ENCODE measurements around the gene CITED4. TPM values are rescaled to one million over a fixed set of nuclear protein-coding genes. Genes with fewer than 3 reads are reported as not detected.

Gene CITED4
- total RNA-seq, 3 donors from 2014 or later: 12.2 to 136 (median 26.9) TPM

DNA sequence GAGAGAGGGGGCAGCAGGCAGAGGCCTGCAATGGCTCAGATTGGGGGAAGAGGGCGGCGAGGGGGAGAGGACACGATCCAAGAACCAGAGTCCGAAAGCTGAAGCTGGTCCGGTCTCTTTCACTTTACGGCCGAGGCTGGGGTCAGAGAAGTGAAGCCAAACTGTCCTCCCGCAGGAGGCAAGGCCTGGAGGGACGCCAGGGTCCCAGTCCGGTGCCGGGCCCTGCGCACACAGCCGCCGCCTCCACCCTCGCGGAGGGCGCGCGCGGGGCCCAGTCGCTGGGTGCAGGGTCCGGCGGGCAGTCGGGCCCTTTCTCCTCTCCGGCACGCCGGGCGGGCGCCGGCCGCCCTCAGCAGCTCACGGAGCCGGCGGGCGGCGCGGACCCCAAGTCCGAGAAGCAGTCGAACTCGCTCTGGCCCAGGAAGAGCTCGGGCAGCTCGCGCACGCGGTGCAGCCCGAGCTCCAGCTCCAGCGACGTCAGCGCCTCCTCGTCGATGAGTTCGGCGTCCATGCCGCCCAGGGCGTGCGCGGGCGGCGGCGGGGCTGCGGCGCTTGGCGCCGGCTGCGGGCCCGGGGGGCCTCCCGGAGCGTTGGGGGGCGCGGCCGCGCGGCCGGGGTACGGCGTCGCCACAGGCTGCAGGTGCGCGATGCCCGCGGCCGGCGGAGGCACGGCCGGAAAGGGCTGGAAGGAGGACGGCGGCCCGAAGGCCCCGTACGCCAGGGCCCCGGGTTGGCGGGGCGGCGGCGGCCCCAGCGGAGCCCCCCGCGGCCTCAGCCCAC, 749 bp downstream of the CITED4 start:
- intact Hi-C loops (cut with DNase I; ENCODE audit: low total_unique reads): no loop called here
- peak overlapping the region; percentile 91 to 95 for H3K27ac ChIP-seq

DNA sequence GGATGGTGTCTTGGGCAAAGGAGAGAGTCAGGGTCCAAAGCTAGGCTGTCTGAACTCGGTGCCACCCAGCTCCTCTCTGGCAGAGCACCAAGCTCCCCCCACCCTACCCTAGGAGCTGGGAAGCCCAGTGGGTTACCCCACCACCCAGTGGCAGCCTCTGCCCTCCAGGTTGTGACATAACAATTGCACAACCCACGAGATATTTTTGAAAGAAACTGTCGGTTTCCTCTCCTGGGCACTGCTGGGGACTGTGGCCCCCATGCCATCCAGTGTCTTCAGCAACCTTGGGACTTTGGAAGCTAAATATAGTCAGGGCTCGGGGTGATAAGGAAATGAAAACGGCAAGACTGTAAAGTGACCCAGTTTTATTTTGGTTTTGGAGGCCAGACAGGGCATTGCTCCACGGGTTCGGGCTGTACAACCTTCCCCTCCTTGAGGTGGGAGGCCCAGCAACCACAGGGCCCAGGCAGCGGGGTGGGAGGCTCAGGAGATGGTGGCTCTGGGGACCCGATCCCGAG, 1.4 kb downstream of the CITED4 start:
- TF ChIP-seq, protein P1, sequence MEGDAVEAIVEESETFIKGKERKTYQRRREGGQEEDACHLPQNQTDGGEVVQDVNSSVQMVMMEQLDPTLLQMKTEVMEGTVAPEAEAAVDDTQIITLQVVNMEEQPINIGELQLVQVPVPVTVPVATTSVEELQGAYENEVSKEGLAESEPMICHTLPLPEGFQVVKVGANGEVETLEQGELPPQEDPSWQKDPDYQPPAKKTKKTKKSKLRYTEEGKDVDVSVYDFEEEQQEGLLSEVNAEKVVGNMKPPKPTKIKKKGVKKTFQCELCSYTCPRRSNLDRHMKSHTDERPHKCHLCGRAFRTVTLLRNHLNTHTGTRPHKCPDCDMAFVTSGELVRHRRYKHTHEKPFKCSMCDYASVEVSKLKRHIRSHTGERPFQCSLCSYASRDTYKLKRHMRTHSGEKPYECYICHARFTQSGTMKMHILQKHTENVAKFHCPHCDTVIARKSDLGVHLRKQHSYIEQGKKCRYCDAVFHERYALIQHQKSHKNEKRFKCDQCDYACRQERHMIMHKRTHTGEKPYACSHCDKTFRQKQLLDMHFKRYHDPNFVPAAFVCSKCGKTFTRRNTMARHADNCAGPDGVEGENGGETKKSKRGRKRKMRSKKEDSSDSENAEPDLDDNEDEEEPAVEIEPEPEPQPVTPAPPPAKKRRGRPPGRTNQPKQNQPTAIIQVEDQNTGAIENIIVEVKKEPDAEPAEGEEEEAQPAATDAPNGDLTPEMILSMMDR (IDR thresholded peaks at IDR 0.05): peak in 1 of 3 donors; percentile 16
- TF ChIP-seq POLR2AphosphoS5 (IDR thresholded peaks at IDR 0.05): no peak
- intact Hi-C loops (cut with DNase I; ENCODE audit: low total_unique reads): no loop called here
- Histone ChIP-seq H3K4me3 (peak overlapping the region; percentile 61 to 93 (median 88)), H3K27me3 (no peaks in the 10 kb centered on the region), H3K36me3 (no peaks in the 10 kb centered on the region), H3K4me1 (peaks cover 0 to 5% of the 10 kb centered on the region in 2 donors), H3K27ac (peak overlapping the region; percentile 91 to 95), H3K9me3 (no peaks in the 10 kb centered on the region)
- peak in 1 of 2 donors; percentile 41 for DNase-seq (ENCODE audit: low spot score in 2 of 2)

More for the DNA sequence above, 749 bp downstream of the CITED4 start:
- no peak for DNase-seq (ENCODE audit: low spot score in 2 of 2)
- TF ChIP-seq, protein P1 (IDR thresholded peaks at IDR 0.05): no peak
- no peak for TF ChIP-seq POLR2A (IDR thresholded peaks at IDR 0.05)
- TF ChIP-seq POLR2AphosphoS5 (IDR thresholded peaks at IDR 0.05): no peak
- Histone ChIP-seq H3K9me3 (no peaks in the 10 kb centered on the region), H3K36me3 (no peaks in the 10 kb centered on the region), H3K4me3 (peak overlapping the region; percentile 61 to 93 (median 88)), H3K4me1 (peaks cover 0 to 5% of the 10 kb centered on the region in 2 donors), H3K27me3 (no peaks in the 10 kb centered on the region)

DNA sequence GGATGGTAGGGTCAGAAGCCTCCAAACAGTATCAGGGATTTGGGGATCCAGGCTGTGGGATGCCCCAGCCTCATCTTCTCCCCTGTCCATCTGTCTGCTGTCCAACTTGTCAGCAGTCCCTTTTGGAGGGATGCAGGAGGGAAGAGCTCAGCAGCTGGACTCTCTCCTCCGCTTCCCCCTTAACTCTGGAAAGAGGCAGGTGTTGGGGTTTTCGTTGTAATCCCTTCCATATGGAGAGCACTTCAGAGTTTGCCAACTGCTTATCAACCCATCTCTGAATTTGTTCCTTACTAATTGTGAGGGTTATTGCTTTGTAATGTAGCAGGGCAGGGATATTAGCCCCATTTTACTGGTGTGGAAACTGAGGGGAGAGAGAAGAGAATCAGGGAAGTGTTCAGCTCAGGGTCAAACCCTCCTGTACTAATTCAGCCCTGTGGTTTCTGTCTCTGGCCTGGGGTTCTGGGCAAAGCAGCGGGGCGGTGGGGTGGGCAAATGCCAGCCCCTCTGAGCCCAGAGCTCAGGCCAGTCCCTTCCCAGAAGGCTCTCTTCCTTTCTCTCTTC, 3.2 kb downstream of the CITED4 start:
- intact Hi-C loops (cut with DNase I; ENCODE audit: low total_unique reads): no loop called here
- Histone ChIP-seq H3K9me3 (no peaks in the 10 kb centered on the region), H3K4me3 (peak overlapping the region in 1 of 3 donors; percentile 93)

DNA sequence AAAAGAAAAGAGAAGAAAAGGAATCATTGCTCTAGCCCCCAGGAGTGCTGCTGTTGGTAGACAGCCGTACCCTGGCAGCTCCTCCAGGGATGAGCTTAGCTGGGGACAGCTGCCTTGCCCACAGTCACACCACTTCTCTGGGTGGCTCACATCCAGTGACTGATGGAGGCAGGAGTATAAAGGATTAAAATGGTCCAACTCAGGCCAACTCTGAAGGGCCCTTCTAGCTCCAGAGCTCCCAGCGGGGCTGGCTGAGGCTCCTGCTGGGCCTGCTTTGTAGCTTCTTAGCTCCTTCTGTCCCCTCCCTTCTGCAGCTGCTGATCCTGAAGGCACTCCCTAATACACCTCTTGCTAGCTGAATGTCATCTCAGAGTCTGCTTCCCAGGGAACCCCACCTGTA, 4.4 kb downstream of the CITED4 start:
- Histone ChIP-seq H3K4me1 (peaks cover 0 to 4% of the 10 kb centered on the region in 2 donors), H3K27ac (peak overlapping the region in 1 of 2 donors; percentile 22), H3K27me3 (no peaks in the 10 kb centered on the region), H3K36me3 (no peaks in the 10 kb centered on the region), H3K9me3 (no peaks in the 10 kb centered on the region), H3K4me3 (no peak overlapping the region)
- intact Hi-C loops (cut with DNase I; ENCODE audit: low total_unique reads): no loop called here
- no peak for DNase-seq (ENCODE audit: low spot score in 2 of 2)
- no peak for TF ChIP-seq POLR2A (IDR thresholded peaks at IDR 0.05)
- TF ChIP-seq, protein P1 (IDR thresholded peaks at IDR 0.05): no peak
- TF ChIP-seq POLR2AphosphoS5 (IDR thresholded peaks at IDR 0.05): no peak

More for the DNA sequence above, 3.2 kb downstream of the CITED4 start:
- no peak for DNase-seq (ENCODE audit: low spot score in 2 of 2)
- H3K27ac ChIP-seq: peak overlapping the region; percentile 91 to 95
- peaks cover 0 to 5% of the 10 kb centered on the region in 2 donors for H3K4me1 ChIP-seq
- H3K27me3 ChIP-seq: no peaks in the 10 kb centered on the region
- TF ChIP-seq, protein P1 (IDR thresholded peaks at IDR 0.05): no peak
- TF ChIP-seq POLR2A (IDR thresholded peaks at IDR 0.05) (no peak), POLR2AphosphoS5 (IDR thresholded peaks at IDR 0.05) (no peak)
- H3K36me3 ChIP-seq: no peaks in the 10 kb centered on the region

Data from breast epithelium (tissue), 4 donors.